Stomach (tissue), 9 donors: ENCODE measurements around the gene CHD6. TPM values are rescaled to one million over a fixed set of nuclear protein-coding genes. Genes with fewer than 3 reads are reported as not detected.

Experiments
- DNase-seq, 2 donors: peaks; one replicate each; pipeline versions ENCODE4 v3.0.0 to v3.0.0-alpha.2; 2013 to 2019
- H3K27ac ChIP-seq, 5 donors: fragments of 200-600 bp in 4 of 5; sonication (generic) in 4 of 5; one replicate each; pipeline ENCODE4 v1.5.1; 2013 to 2019; ENCODE audit warnings: mild to moderate bottlenecking in 1 of 5, moderate library complexity in 1 of 5
- H3K27me3 ChIP-seq, 3 donors: fragments of 200-600 bp; sonication (generic); one replicate each; pipeline ENCODE4 v1.5.1; 2017 to 2019; ENCODE audit warnings: mixed run types in 1 of 3
- H3K36me3 ChIP-seq, 4 donors: fragments of 200-600 bp; sonication (generic); 1 replicate in 3 of 4; 2 replicates in 1 of 4; pipeline ENCODE4 v1.5.1; 2016 to 2019
- H3K4me1 ChIP-seq, 4 donors: fragments of 200-600 bp; sonication (generic); one replicate each; pipeline ENCODE4 v1.5.1; 2016 to 2019
- H3K4me3 ChIP-seq, 4 donors: fragments of 200-600 bp; sonication (generic) in 3 of 4; one replicate each; pipeline ENCODE4 v1.5.1; 2016 to 2019; ENCODE audit warnings: mild to moderate bottlenecking in 1 of 4
- H3K9me3 ChIP-seq, 4 donors: fragments of 200-600 bp; sonication (generic); one replicate each; pipeline ENCODE4 v1.5.1; 2016 to 2019
- EP300 ChIP-seq: sonication (generic); formaldehyde crosslinking; IDR thresholded peaks from one replicate; pipeline ENCODE4 v1.6.1; 2017; ENCODE audit warnings: antibody characterized with exemption
- POLR2A ChIP-seq, 4 donors: fragments of 450-650 bp; IDR thresholded peaks; one replicate each; pipeline ENCODE4 v1.6.1; 2016; ENCODE audit warnings: antibody characterized with exemption in 4 of 4, control low read depth in 2 of 4, mild to moderate bottlenecking in 1 of 4, moderate library complexity in 1 of 4
- POLR2AphosphoS5 ChIP-seq, 3 donors: sonication (generic); formaldehyde crosslinking; IDR thresholded peaks; one replicate each; pipeline ENCODE4 v1.6.1; 2016; ENCODE audit warnings: antibody characterized with exemption in 3 of 3
- WGBS, 5 donors: extraction: QIAGEN DNeasy Blood & Tissue Kit in 3 of 5; methylation state at CpG; one replicate each; pipeline versions ENCODE4 v1.1.5 to v1.1.7; 2013 to 2018; 5-methylcytosine and 5-hydroxymethylcytosine counted together
- intact Hi-C: fragments of 100-400 bp; cut with DNase I; formaldehyde crosslinking; loops from one replicate; pipeline ENCODE4 v1.15.1; 2023; ENCODE audit warnings: low total_unique reads
- polyA plus RNA-seq, 3 donors: library from polyadenylated mRNA; stranded (reverse); fragments of 200-250 nt; gene quantifications; one replicate each; pipeline ENCODE4 v1.2.3, GENCODE V29; 2013
- total RNA-seq, 5 donors: library from RNA; depleted of rRNA; stranded (reverse); fragments of >200 nt; gene quantifications; one replicate each; pipeline versions ENCODE4 v1.1.0 to v1.2.3, GENCODE V29; 2014 to 2016
- TF ChIP-seq, protein P1 (sequence below), 7 experiments: fragments of 450-650 bp in 4 of 7; fragments of 200-600 bp in 3 of 7; sonication (generic) in 3 of 7; IDR thresholded peaks; one replicate each; pipeline ENCODE4 v1.5.1; 2016 to 2019; ENCODE audit warnings: antibody characterized with exemption in 7 of 7, control low read depth in 2 of 7, mild to moderate bottlenecking in 1 of 7
- donor health status: healthy with polysubstance abuse.
- donor health status: Bipolar disorder and iron deficiency.
- donor health status: healthy.

Gene CHD6
- total and polyA plus RNA-seq, 8 donors, result 4.4 to 84.6 (median 47.5) TPM

DNA sequence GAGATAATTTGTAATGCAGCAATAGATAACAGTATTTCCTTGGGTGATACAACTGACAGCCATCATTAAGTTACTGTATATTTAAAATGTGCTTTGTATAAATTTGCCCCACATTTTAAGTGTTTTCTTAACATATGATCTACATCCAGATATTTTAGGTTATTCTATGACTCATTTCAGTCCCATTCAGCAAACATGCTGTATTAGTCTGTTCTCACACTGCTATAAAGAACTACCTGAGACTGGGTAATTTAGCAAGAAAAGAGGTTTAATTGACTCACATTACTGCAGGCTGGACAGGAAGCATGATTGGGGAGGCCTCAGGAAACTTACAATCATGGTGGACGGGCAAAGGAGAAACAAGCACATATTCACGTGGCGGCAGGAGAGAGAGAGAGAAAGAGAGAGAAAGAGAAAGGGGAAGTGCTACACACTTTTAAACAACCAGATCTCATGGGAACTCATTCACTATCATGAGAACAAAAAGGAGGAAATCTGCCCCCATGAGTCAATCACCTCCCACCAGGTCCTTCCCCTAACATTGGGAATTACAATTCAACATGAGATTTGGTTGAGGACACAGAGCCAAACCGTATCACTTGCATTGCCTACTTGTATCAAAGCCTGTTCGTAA, 9.6 kb upstream of the CHD6 start:
- no peaks in the 10 kb centered on the region for H3K9me3 ChIP-seq
- intact Hi-C loops, result no loop called here
- no peak for DNase-seq
- no peak overlapping the region for H3K4me3 ChIP-seq
- H3K36me3 ChIP-seq, result no peaks in the 10 kb centered on the region
- no peak for TF ChIP-seq POLR2A (IDR thresholded peaks at IDR 0.05)
- TF ChIP-seq, protein P1, sequence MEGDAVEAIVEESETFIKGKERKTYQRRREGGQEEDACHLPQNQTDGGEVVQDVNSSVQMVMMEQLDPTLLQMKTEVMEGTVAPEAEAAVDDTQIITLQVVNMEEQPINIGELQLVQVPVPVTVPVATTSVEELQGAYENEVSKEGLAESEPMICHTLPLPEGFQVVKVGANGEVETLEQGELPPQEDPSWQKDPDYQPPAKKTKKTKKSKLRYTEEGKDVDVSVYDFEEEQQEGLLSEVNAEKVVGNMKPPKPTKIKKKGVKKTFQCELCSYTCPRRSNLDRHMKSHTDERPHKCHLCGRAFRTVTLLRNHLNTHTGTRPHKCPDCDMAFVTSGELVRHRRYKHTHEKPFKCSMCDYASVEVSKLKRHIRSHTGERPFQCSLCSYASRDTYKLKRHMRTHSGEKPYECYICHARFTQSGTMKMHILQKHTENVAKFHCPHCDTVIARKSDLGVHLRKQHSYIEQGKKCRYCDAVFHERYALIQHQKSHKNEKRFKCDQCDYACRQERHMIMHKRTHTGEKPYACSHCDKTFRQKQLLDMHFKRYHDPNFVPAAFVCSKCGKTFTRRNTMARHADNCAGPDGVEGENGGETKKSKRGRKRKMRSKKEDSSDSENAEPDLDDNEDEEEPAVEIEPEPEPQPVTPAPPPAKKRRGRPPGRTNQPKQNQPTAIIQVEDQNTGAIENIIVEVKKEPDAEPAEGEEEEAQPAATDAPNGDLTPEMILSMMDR (IDR thresholded peaks at IDR 0.05), result no peak
- TF ChIP-seq EP300, result no peak
- no peak for TF ChIP-seq POLR2AphosphoS5 (IDR thresholded peaks at IDR 0.05)
- no peaks in the 10 kb centered on the region for H3K27me3 ChIP-seq
- no peak overlapping the region for H3K27ac ChIP-seq
- WGBS, 5 donors, result 81 to 89% (median 87%) methylated on average over 5 of the region's 5 CpGs
- no peaks in the 10 kb centered on the region for H3K4me1 ChIP-seq

GRCh38 chr20:41627001-41627495, 8.9 kb upstream of the CHD6 start:
- WGBS, 5 donors, result 87 to 98% (median 96%) methylated on average over 1 of the region's 1 CpG

GRCh38 chr20:41623625-41624375, 5.6 kb upstream of the CHD6 start:
- Histone ChIP-seq H3K9me3 (no peaks in the 10 kb centered on the region), H3K36me3 (no peaks in the 10 kb centered on the region), H3K27ac (no peak overlapping the region), H3K27me3 (no peaks in the 10 kb centered on the region), H3K4me3 (no peak overlapping the region), H3K4me1 (peaks cover 4 to 9% (median 6%) of the 10 kb centered on the region in 4 donors)
- no peak for DNase-seq
- intact Hi-C loops, result no loop called here
- no peak for TF ChIP-seq POLR2AphosphoS5 (IDR thresholded peaks at IDR 0.05)
- TF ChIP-seq EP300, result no peak
- TF ChIP-seq POLR2A (IDR thresholded peaks at IDR 0.05), result no peak
- TF ChIP-seq, protein P1 (IDR thresholded peaks at IDR 0.05), result no peak
- 64 to 83% (median 75%) methylated on average over 2 of the region's 2 CpGs for WGBS, 5 donors

More at GRCh38 chr20:41627001-41627495, 8.9 kb upstream of the CHD6 start:
- no peak for DNase-seq
- Histone ChIP-seq H3K4me1 (no peaks in the 10 kb centered on the region), H3K9me3 (no peaks in the 10 kb centered on the region), H3K36me3 (no peaks in the 10 kb centered on the region), H3K4me3 (no peak overlapping the region), H3K27ac (no peak overlapping the region), H3K27me3 (no peaks in the 10 kb centered on the region)
- intact Hi-C loops, result no loop called here
- TF ChIP-seq EP300 (no peak), POLR2AphosphoS5 (IDR thresholded peaks at IDR 0.05) (no peak), POLR2A (IDR thresholded peaks at IDR 0.05) (no peak)
- TF ChIP-seq, protein P1 (IDR thresholded peaks at IDR 0.05), result no peak

DNA sequence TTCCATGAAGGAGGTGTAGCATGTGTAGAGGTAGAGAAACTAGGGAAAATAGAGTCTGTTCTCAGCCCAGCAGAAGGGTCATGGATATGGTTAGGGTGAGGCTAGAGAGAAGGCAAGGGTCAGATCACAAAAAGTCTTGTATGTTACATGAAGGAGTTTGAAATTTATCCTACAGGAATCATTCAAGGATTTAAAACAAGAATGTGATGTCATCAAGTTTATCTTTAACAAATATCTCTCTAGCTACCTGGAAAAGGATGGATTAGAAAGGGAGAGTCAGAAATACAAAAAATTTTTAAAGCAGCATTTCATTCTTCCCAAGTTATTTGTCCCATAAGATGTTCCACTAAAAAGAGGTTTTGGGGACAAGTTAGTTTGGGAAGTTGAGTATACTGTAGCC, 4.4 kb upstream of the CHD6 start:
- H3K27ac ChIP-seq, result no peak overlapping the region
- no peak overlapping the region for H3K4me3 ChIP-seq
- intact Hi-C loops, result no loop called here
- H3K27me3 ChIP-seq, result no peaks in the 10 kb centered on the region
- TF ChIP-seq POLR2A (IDR thresholded peaks at IDR 0.05), result no peak
- no peaks in the 10 kb centered on the region for H3K9me3 ChIP-seq
- no peak for DNase-seq
- no peaks in the 10 kb centered on the region for H3K36me3 ChIP-seq
- peaks cover 6 to 10% (median 7%) of the 10 kb centered on the region in 4 donors for H3K4me1 ChIP-seq
